ENCODE measurements around the gene PITPNC1.

DNA sequence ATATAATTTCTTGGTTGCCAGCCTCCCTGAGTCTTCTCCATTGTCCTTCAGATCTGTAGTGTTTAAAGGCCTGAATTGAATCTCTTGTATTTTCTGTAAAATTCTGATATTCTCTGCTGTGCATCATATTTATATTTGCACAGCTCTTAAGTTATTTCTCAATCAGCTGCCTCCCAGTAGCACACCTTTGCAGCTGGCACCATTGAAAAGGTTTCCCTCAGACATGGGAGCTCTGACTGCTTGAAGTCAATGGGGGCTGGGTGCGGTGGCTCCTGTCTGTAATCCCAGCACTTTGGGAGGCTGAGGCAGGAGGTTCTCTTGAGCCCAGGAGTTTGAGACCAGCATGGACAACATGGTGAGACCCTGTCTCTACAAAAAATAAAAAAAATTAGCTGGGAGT is 40.4 kb downstream of the PITPNC1 start:
- TF ChIP-seq, protein P1, sequence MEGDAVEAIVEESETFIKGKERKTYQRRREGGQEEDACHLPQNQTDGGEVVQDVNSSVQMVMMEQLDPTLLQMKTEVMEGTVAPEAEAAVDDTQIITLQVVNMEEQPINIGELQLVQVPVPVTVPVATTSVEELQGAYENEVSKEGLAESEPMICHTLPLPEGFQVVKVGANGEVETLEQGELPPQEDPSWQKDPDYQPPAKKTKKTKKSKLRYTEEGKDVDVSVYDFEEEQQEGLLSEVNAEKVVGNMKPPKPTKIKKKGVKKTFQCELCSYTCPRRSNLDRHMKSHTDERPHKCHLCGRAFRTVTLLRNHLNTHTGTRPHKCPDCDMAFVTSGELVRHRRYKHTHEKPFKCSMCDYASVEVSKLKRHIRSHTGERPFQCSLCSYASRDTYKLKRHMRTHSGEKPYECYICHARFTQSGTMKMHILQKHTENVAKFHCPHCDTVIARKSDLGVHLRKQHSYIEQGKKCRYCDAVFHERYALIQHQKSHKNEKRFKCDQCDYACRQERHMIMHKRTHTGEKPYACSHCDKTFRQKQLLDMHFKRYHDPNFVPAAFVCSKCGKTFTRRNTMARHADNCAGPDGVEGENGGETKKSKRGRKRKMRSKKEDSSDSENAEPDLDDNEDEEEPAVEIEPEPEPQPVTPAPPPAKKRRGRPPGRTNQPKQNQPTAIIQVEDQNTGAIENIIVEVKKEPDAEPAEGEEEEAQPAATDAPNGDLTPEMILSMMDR (IDR thresholded peaks at IDR 0.05) = no peak
- TF ChIP-seq POLR2AphosphoS5 (IDR thresholded peaks at IDR 0.05) (no peak), POLR2A (IDR thresholded peaks at IDR 0.05; ENCODE audit: low read depth) (no peak), EP300 (IDR thresholded peaks at IDR 0.05) (no peak)

All from esophagus muscularis mucosa (tissue), 4 donors.